Measurements from ENCODE around the gene ACO1.

The ACO1 gene

DNA sequence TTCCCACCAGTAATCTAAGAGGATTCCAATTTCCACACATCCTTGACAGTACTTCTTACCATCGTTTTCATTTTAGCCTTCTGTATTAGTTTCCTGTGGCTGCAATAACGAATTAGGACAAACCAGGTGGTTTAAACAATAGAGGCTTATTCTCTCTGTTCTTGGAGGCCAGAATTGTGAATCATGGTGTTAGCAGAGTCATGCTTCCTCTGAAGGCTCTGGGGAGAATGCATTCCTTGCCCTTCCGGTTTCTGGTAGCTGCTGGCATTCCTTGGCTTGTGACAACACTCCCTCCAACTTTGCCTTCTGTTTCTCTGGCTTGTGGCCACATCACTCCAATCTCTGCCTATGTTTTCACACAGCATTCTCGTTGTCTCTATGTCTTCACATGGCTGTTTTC lies 118.0 kb downstream of the ACO1 start:
- no peak for DNase-seq

GRCh38 chr9:32503008-32503407 lies 118.6 kb downstream of the ACO1 start:
- DNase-seq, result no peak

All from activated CD8-positive, alpha-beta memory T cell treated with anti-CD3 and anti-CD28 coated beads for 24 hours (primary cell).